GM12801 (cell line): ENCODE data around the gene CALML6.

ENCODE experiments used
- CTCF ChIP-seq: IDR thresholded peaks from one replicate; pipeline ENCODE4 v1.5.1; 2011; ENCODE audit warnings: control low read depth; ENCODE audit not compliant: insufficient read length; ENCODE audit errors: extremely low read depth

Gene CALML6

GRCh38 chr1:1926886-1927660 is 12.0 kb downstream of the CALML6 start:
- no peak for TF ChIP-seq CTCF

- TF ChIP-seq CTCF, result no peak
These were observed 12.7 kb downstream of the CALML6 start for GRCh38 chr1:1927751-1928150.

GRCh38 chr1:1928231-1929101 is 13.4 kb downstream of the CALML6 start:
- no peak for TF ChIP-seq CTCF

GRCh38 chr1:1929102-1929638 is 14.1 kb downstream of the CALML6 start:
- TF ChIP-seq CTCF, result no peak

- TF ChIP-seq CTCF, result no peak
These were observed 14.8 kb downstream of the CALML6 start for GRCh38 chr1:1929639-1930545.

- no peak for TF ChIP-seq CTCF
These were observed 22.0 kb downstream of the CALML6 start for GRCh38 chr1:1937061-1937460.
